Breast epithelium (tissue), 4 donors: Measurements from ENCODE around the gene SCN5A. TPM values are rescaled to one million over a fixed set of nuclear protein-coding genes. Genes with fewer than 3 reads are reported as not detected.

Experiments used
- DNase-seq, 2 donors: peaks; one replicate each; pipeline ENCODE4 v3.0.0-alpha.2; 2019; ENCODE audit warnings: low spot score in 2 of 2
- H3K27ac ChIP-seq, 2 donors: fragments of 200-600 bp; sonication (generic) in 1 of 2; one replicate each; pipeline ENCODE4 v1.5.1; 2016 to 2019; ENCODE audit warnings: mild to moderate bottlenecking in 1 of 2
- H3K27me3 ChIP-seq, 2 donors: fragments of 200-600 bp; sonication (generic) in 1 of 2; one replicate each; pipeline versions ENCODE4 v1.5.1 to v1.6.0; 2017 to 2019; ENCODE audit warnings: control low read depth in 1 of 2, mild to moderate bottlenecking in 1 of 2
- H3K36me3 ChIP-seq: fragments of 200-600 bp; one replicate; pipeline ENCODE4 v1.5.1; 2019
- H3K4me1 ChIP-seq, 2 donors: fragments of 200-600 bp; sonication (generic); one replicate each; pipeline ENCODE4 v1.5.1; 2016 to 2019; ENCODE audit warnings: control low read depth in 1 of 2
- H3K4me3 ChIP-seq, 3 donors: fragments of 200-600 bp; sonication (generic); 1 replicate in 2 of 3; 2 replicates in 1 of 3; pipeline ENCODE4 v1.5.1; 2016 to 2019; ENCODE audit warnings: mild to moderate bottlenecking in 3 of 3, moderate library complexity in 2 of 3
- H3K9me3 ChIP-seq, 2 donors: fragments of 200-600 bp; sonication (generic) in 1 of 2; one replicate each; pipeline ENCODE4 v1.5.1; 2016 to 2019; ENCODE audit warnings: control low read depth in 1 of 2
- POLR2A ChIP-seq: fragments of 450-650 bp; IDR thresholded peaks from one replicate; pipeline ENCODE4 v1.6.1; 2016; ENCODE audit warnings: antibody characterized with exemption, mild to moderate bottlenecking, moderate library complexity
- POLR2AphosphoS5 ChIP-seq, 3 donors: sonication (generic); formaldehyde crosslinking; IDR thresholded peaks; one replicate each; pipeline ENCODE4 v1.6.1; 2017; ENCODE audit warnings: antibody characterized with exemption in 3 of 3
- intact Hi-C: fragments of 100-400 bp; cut with DNase I; formaldehyde crosslinking; loops from one replicate; pipeline ENCODE4 v1.15.1; 2023; ENCODE audit warnings: low total_unique reads
- total RNA-seq, 3 donors: library from RNA; depleted of rRNA; stranded (reverse); fragments of >200 nt; gene quantifications; one replicate each; pipeline ENCODE4 v1.1.0, GENCODE V29; 2016
- TF ChIP-seq, protein P1 (sequence below), 3 donors: fragments of 450-650 bp; IDR thresholded peaks; one replicate each; pipeline ENCODE4 v1.5.1; 2016 to 2017; ENCODE audit warnings: antibody characterized with exemption in 3 of 3, mild to moderate bottlenecking in 3 of 3, moderate library complexity in 3 of 3

Gene SCN5A
- total RNA-seq, 3 donors from 2014 or later = under 0.01 to 0.33 (median 0.29) TPM

- H3K4me1 ChIP-seq = no peaks in the 10 kb centered on the region
- TF ChIP-seq, protein P1, sequence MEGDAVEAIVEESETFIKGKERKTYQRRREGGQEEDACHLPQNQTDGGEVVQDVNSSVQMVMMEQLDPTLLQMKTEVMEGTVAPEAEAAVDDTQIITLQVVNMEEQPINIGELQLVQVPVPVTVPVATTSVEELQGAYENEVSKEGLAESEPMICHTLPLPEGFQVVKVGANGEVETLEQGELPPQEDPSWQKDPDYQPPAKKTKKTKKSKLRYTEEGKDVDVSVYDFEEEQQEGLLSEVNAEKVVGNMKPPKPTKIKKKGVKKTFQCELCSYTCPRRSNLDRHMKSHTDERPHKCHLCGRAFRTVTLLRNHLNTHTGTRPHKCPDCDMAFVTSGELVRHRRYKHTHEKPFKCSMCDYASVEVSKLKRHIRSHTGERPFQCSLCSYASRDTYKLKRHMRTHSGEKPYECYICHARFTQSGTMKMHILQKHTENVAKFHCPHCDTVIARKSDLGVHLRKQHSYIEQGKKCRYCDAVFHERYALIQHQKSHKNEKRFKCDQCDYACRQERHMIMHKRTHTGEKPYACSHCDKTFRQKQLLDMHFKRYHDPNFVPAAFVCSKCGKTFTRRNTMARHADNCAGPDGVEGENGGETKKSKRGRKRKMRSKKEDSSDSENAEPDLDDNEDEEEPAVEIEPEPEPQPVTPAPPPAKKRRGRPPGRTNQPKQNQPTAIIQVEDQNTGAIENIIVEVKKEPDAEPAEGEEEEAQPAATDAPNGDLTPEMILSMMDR (IDR thresholded peaks at IDR 0.05) = no peak
- TF ChIP-seq POLR2AphosphoS5 (IDR thresholded peaks at IDR 0.05) (no peak), POLR2A (no peak)
- DNase-seq = no peak
- no peaks in the 10 kb centered on the region for H3K27me3 ChIP-seq
- H3K27ac ChIP-seq = no peak overlapping the region
- no peaks in the 10 kb centered on the region for H3K9me3 ChIP-seq
- H3K36me3 ChIP-seq = no peaks in the 10 kb centered on the region
- H3K4me3 ChIP-seq = no peak overlapping the region
- intact Hi-C loops = no loop called here
Observed at GRCh38 chr3:38586546-38587520, 62.7 kb downstream of the SCN5A start.

DNA sequence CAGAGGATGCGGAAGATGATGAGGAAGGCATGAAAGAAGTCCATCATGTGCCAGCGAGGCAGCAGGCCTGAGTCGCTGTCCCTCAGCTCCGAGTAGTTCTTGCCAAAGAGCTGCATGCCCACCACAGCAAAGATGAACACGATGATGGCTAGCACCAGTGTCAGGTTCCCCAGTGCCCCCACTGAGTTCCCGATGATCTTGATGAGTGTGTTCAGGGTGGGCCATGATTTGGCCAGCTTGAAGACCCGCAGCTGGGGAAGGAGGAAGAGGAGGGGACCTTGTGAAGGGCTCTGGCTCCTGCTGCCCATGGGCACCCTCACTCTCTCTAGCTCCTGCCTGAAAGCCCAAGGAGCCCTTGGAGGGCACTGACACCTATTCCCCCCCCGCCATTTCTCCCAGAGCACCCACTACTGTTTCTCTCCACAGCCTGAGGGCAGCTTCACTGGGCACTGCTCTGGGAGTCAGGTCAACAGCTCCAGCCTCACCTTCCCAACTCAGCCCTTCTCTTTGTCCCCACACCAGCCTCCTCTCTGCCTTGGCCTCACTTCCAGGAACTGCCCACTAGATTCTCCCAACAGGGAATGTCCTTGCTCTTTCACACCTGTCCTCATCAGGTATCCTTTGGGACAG, 63.6 kb downstream of the SCN5A start:
- H3K4me1 ChIP-seq = no peaks in the 10 kb centered on the region
- H3K27ac ChIP-seq = no peak overlapping the region
- no peaks in the 10 kb centered on the region for H3K27me3 ChIP-seq
- H3K9me3 ChIP-seq = no peaks in the 10 kb centered on the region
- H3K36me3 ChIP-seq = no peaks in the 10 kb centered on the region
- DNase-seq = no peak
- H3K4me3 ChIP-seq = no peak overlapping the region
- no peak for TF ChIP-seq POLR2A
- TF ChIP-seq, protein P1 (IDR thresholded peaks at IDR 0.05) = no peak
- intact Hi-C loops = no loop called here

DNA sequence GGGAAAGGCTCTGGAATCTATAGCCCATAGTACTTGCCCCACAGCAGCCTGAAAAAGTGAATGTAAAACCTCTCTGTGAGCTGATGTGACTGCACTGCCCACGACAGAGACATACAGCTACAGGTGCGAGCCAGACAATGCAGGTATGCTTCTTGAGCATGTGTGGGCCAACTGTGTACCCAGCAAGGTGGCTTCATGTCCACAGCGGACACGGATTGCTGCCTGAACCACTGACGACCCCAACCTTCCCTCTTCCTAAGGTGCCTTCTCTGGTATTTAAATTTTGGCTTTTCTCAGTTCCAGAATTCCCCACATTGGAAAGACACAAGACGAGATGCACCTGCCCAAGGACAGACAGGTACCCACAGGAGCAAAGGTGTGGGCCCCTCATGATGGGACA, 65.8 kb downstream of the SCN5A start:
- Histone ChIP-seq H3K9me3 (no peaks in the 10 kb centered on the region), H3K4me3 (no peak overlapping the region), H3K27ac (no peak overlapping the region), H3K36me3 (no peaks in the 10 kb centered on the region), H3K27me3 (no peaks in the 10 kb centered on the region), H3K4me1 (no peaks in the 10 kb centered on the region)
- intact Hi-C loops = no loop called here
- TF ChIP-seq POLR2A = no peak
- TF ChIP-seq, protein P1 (IDR thresholded peaks at IDR 0.05) = no peak
- no peak for TF ChIP-seq POLR2AphosphoS5 (IDR thresholded peaks at IDR 0.05)
- DNase-seq = no peak

DNA sequence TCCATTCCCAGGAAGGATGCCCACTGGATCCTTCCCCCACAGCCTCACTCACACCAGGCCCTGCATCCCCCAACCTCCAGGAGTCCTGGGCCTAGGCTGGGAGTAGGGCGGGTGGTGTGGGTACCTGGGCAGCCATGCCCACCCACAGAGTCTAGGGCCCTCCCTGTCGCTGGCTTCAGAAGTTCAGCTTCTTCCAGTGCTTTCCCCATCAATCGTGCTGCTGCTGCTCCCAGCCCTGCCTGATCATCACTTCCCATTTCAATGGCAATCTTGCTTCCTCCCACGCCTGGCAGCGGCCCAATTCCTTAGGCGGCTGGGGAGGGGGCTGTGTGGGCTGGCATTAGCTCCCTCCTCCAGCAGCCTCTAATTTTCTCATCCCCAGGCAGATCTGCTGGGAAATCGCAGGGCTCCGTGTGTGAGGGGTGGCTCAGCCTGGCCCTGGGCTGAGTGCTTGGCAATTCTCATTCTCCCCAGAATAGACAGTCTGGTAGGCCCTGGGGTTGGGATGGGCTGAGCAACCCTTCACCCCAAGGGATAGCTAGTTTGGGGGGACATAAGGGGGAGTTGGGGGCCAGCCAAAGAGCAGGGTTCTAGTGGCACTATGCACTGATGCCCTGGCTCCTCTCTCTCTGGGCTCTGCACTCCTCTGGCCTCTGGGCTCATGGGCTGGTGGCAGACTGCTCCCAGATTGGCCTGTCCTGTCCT, 66.4 kb downstream of the SCN5A start:
- DNase-seq = no peak
- intact Hi-C loops = no loop called here
- no peaks in the 10 kb centered on the region for H3K27me3 ChIP-seq
- no peak overlapping the region for H3K4me3 ChIP-seq
- TF ChIP-seq, protein P1 (IDR thresholded peaks at IDR 0.05) = no peak
- TF ChIP-seq POLR2AphosphoS5 (IDR thresholded peaks at IDR 0.05) (no peak), POLR2A (no peak)
- no peaks in the 10 kb centered on the region for H3K4me1 ChIP-seq
- no peaks in the 10 kb centered on the region for H3K36me3 ChIP-seq
- H3K9me3 ChIP-seq = no peaks in the 10 kb centered on the region
- no peak overlapping the region for H3K27ac ChIP-seq
